Mucosa of descending colon (tissue), 3 donors: ENCODE data around the gene DLG2. TPM values are rescaled to one million over a fixed set of nuclear protein-coding genes. Genes with fewer than 3 reads are reported as not detected.

Experiments
- ATAC-seq: fragments of 200-7000 bp; cut with Tn5 transposase; one replicate; pipeline ENCODE4 v1.9.1; 2020; ENCODE audit warnings: mild to moderate bottlenecking, moderate library complexity
- DNase-seq, 3 donors: peaks; one replicate each; pipeline ENCODE4 v3.0.0-alpha.2; 2020
- H3K36me3 ChIP-seq: fragments of 200-600 bp; one replicate; pipeline ENCODE4 v1.8.0; 2021; ENCODE audit warnings: low read depth, mild to moderate bottlenecking
- H3K4me1 ChIP-seq: fragments of 200-600 bp; one replicate; pipeline ENCODE4 v1.8.0; 2021; ENCODE audit warnings: low read depth, mild to moderate bottlenecking
- H3K4me3 ChIP-seq: fragments of 200-600 bp; one replicate; pipeline ENCODE4 v1.8.0; 2021; ENCODE audit warnings: mild to moderate bottlenecking
- H3K9me3 ChIP-seq: fragments of 200-600 bp; one replicate; pipeline ENCODE4 v1.8.0; 2021; ENCODE audit warnings: mild to moderate bottlenecking
- intact Hi-C, 2 donors: fragments of 100-400 bp; cut with DNase I in 1 of 2; cut with micrococcal nuclease in 1 of 2; formaldehyde crosslinking; loops; one replicate each; pipeline versions ENCODE4 v1.11.0 to v1.11.1; 2022; cut with DNase I, micrococcal nuclease
- total RNA-seq, 3 donors: library from RNA; stranded (reverse); fragmentation: NEBNext Ultra II Directional in 2 of 3; extraction: Animal tissue kit (Norgen Biotek cat#: 25700) in 2 of 3; gene quantifications; one replicate each; pipeline versions ENCODE4 v1.2.1 to v1.2.4, GENCODE V29; 2021 to 2023
- TF ChIP-seq, protein P1 (sequence below): fragments of 200-600 bp; IDR thresholded peaks from one replicate; pipeline ENCODE4 v1.8.0; 2022; ENCODE audit warnings: antibody characterized with exemption, mild to moderate bottlenecking
- donor health status: DM: no; HTN: no; CAD: no; lungs with moderate emphysema.
- donor health status: DM: no; HTN: no; CAD: no.
- donor health status: DM: no; HTN: yes; CAD: no.

Gene DLG2
- total RNA-seq, 3 donors from 2014 or later = 2.1 to 11.1 (median 2.4) TPM

DNA sequence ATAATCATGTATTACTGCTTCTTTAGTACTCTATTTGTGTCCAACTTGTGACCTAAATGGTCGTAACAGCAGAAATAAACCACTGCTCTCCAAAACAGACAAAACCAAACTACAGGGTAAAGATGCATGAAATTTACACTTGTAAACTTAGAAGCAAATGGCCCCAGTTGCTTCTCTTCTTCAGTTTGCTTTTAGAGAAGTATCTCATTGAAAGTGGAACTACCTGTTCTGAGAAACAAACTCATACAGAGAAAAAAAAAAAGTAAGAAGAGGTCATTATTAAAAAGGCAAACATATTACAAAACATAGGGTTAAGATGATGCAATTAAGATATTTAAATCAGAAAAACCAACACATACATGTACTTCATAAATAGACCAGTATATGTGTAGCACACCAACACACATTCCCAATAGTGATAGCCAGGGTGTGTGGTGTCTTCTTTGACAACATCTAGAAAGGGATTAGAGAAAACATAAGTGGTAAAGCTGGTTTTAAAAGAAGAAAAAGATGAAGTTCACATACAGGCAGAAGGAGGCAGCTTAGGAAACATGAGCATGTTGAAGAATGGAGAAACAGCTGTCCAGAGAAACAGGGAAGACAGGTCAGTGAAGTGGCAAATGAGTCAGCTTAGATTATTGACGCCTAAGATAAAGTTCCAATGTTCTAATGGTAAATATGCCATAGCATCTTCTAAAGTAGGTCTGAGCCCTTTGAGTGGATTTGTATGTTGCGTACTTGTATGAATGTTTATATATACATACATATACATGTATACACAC, 1496.3 kb downstream of the DLG2 start:
- ATAC-seq (no peak), DNase-seq (no peak)
- no peak overlapping the region for H3K4me3 ChIP-seq
- no peaks in the 10 kb centered on the region for H3K4me1 ChIP-seq
- TF ChIP-seq, protein P1, sequence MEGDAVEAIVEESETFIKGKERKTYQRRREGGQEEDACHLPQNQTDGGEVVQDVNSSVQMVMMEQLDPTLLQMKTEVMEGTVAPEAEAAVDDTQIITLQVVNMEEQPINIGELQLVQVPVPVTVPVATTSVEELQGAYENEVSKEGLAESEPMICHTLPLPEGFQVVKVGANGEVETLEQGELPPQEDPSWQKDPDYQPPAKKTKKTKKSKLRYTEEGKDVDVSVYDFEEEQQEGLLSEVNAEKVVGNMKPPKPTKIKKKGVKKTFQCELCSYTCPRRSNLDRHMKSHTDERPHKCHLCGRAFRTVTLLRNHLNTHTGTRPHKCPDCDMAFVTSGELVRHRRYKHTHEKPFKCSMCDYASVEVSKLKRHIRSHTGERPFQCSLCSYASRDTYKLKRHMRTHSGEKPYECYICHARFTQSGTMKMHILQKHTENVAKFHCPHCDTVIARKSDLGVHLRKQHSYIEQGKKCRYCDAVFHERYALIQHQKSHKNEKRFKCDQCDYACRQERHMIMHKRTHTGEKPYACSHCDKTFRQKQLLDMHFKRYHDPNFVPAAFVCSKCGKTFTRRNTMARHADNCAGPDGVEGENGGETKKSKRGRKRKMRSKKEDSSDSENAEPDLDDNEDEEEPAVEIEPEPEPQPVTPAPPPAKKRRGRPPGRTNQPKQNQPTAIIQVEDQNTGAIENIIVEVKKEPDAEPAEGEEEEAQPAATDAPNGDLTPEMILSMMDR = no peak
- intact Hi-C loops = no loop called here
- no peaks in the 10 kb centered on the region for H3K36me3 ChIP-seq
- H3K9me3 ChIP-seq = no peaks in the 10 kb centered on the region

DNA sequence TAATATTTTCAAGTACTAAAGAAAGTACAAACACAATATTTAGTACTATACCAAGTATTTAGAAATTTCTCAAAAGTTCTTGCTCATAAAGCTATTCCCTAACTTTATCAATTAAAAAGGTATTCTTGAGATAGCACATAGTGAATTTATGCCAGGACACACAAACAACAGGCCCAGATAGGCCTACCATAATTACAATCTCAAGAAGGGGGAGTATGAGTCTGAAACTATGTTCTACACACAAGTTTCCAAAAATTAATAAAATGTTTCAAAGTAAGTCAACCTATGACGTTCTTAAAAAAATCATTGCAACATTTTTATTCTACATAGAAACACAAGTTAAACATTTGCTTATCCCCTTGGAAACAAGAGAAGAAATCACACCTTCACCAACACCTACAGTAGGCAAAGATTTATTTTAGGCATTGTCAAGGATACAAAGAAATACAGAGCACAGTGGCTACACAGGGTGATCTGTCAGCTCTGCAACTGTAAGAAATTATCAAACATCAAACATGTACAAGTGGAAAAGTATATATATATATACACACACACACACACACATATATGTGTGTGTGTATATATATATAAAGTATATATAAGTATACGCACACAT, 1497.1 kb downstream of the DLG2 start:
- intact Hi-C loops = no loop called here
- TF ChIP-seq, protein P1 = no peak
- ATAC-seq = no peak
- no peak for DNase-seq
- no peaks in the 10 kb centered on the region for H3K9me3 ChIP-seq
- H3K36me3 ChIP-seq = no peaks in the 10 kb centered on the region
- H3K4me1 ChIP-seq = no peaks in the 10 kb centered on the region
- no peak overlapping the region for H3K4me3 ChIP-seq

DNA sequence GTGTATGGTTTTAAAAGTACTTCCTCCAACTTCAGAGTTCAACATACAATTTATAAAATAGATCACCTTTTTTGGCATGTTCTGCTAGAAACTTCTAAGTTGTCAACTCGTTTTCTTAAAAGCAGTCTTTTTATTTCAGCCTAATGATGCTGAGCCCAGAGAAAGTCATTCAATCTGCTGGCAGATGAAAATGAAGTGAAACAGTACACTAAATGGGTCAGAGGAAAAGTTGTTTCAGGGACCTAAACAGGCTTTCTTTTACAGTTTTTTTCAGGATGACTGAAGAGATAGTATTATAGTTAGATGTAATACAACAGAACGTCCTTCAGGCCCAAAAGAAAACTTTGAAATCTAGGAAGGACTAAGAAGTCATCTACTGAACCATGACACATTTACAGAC, 1498.3 kb downstream of the DLG2 start:
- no peaks in the 10 kb centered on the region for H3K9me3 ChIP-seq
- H3K36me3 ChIP-seq = no peaks in the 10 kb centered on the region
- no peak for DNase-seq
- H3K4me1 ChIP-seq = no peaks in the 10 kb centered on the region
- TF ChIP-seq, protein P1 = no peak
- H3K4me3 ChIP-seq = no peak overlapping the region
- intact Hi-C loops = no loop called here
- no peak for ATAC-seq

DNA sequence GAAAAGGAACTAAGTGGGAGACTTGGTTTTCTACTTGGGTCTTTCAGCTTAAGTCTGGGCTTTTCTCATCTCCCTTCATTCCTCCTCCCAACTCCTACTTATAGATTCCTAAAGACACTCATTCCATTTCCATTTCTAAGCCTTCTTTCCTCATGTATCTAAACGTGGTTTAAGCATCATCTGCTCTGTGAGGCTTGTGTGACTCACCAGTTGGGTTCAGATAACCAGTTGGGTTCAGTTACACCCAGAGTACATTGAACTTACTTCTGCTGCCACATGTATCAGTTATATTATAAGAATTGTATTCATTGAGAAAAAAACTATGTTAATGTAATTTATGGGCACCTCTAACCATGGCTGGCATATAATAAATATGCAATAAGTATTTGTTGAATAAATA, 1509.8 kb downstream of the DLG2 start:
- intact Hi-C loops = no loop called here

DNA sequence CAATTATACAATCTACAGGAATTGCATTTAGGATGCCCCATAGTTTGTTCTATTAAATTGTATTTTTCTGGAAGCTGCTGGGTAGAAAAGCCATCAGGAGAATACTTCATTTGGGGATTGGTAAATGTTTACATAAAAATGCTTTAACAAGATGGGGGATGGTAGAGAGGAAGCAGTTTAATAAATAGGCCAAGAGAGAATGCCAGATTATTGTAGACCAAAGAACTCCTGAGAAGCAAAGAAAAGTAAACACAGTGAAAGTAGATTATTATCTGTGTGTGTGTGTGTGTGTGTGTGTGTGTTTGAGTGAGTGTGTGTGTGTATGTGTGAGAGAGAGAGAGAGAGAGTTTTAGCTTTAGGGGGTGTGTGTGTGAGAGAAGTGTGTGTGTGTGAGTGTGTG, 1520.6 kb downstream of the DLG2 start:
- intact Hi-C loops = no loop called here
- no peak for ATAC-seq

More for the DNA sequence above, 1509.8 kb downstream of the DLG2 start:
- ATAC-seq = no peak
- H3K4me3 ChIP-seq = no peak overlapping the region
- DNase-seq = no peak
- TF ChIP-seq, protein P1 = no peak
- H3K4me1 ChIP-seq = no peaks in the 10 kb centered on the region
- peaks cover 6% of the 10 kb centered on the region for H3K9me3 ChIP-seq
- H3K36me3 ChIP-seq = no peaks in the 10 kb centered on the region

More for the DNA sequence above, 1520.6 kb downstream of the DLG2 start:
- no peaks in the 10 kb centered on the region for H3K9me3 ChIP-seq
- no peak overlapping the region for H3K4me3 ChIP-seq
- TF ChIP-seq, protein P1 = no peak
- H3K36me3 ChIP-seq = no peaks in the 10 kb centered on the region
- no peak for DNase-seq
- H3K4me1 ChIP-seq = no peaks in the 10 kb centered on the region
